Measurements from ENCODE around the gene SAMD5.

SAMD5 gene

GRCh38 chr6:147614501-147614900 is 106.0 kb downstream of the SAMD5 start:
- TF ChIP-seq CTCF (IDR thresholded peaks at IDR 0.05), result no peak

GRCh38 chr6:147615659-147616456 is 107.4 kb downstream of the SAMD5 start:
- no peak overlapping the region for H3K27ac ChIP-seq
- H3K9me3 ChIP-seq, result no peaks in the 10 kb centered on the region
- no peak overlapping the region for H3K4me3 ChIP-seq
- H3K4me1 ChIP-seq, result no peaks in the 10 kb centered on the region
- no peak for TF ChIP-seq CTCF (IDR thresholded peaks at IDR 0.05)
- no peaks in the 10 kb centered on the region for H3K27me3 ChIP-seq
- intact Hi-C loops (cut with DNase I; ENCODE audit: low total_unique reads), result no loop called here
- H3K36me3 ChIP-seq, result no peaks in the 10 kb centered on the region
- DNase-seq, result no peak

More at GRCh38 chr6:147614501-147614900, 106.0 kb downstream of the SAMD5 start:
- H3K36me3 ChIP-seq, result no peaks in the 10 kb centered on the region
- no peaks in the 10 kb centered on the region for H3K4me1 ChIP-seq
- intact Hi-C loops (cut with DNase I; ENCODE audit: low total_unique reads), result no loop called here
- DNase-seq, result no peak
- H3K27me3 ChIP-seq, result no peaks in the 10 kb centered on the region
- H3K27ac ChIP-seq, result no peak overlapping the region
- no peak overlapping the region for H3K4me3 ChIP-seq
- no peaks in the 10 kb centered on the region for H3K9me3 ChIP-seq

- Histone ChIP-seq H3K4me3 (no peak overlapping the region), H3K27ac (no peak overlapping the region), H3K36me3 (no peaks in the 10 kb centered on the region), H3K9me3 (no peaks in the 10 kb centered on the region), H3K27me3 (no peaks in the 10 kb centered on the region), H3K4me1 (no peaks in the 10 kb centered on the region)
- TF ChIP-seq CTCF (IDR thresholded peaks at IDR 0.05), result no peak
- intact Hi-C loops (cut with DNase I; ENCODE audit: low total_unique reads), result no loop called here
- no peak for DNase-seq
Observed at GRCh38 chr6:147617366-147617765, 108.9 kb downstream of the SAMD5 start.

GRCh38 chr6:147618457-147618856 is 110.0 kb downstream of the SAMD5 start:
- H3K36me3 ChIP-seq, result no peaks in the 10 kb centered on the region
- intact Hi-C loops (cut with DNase I; ENCODE audit: low total_unique reads), result no loop called here
- H3K27ac ChIP-seq, result no peak overlapping the region
- no peak for TF ChIP-seq CTCF (IDR thresholded peaks at IDR 0.05)
- no peaks in the 10 kb centered on the region for H3K9me3 ChIP-seq
- no peaks in the 10 kb centered on the region for H3K27me3 ChIP-seq
- no peak overlapping the region for H3K4me3 ChIP-seq
- DNase-seq, result no peak
- no peaks in the 10 kb centered on the region for H3K4me1 ChIP-seq

- no peak for TF ChIP-seq CTCF (IDR thresholded peaks at IDR 0.05)
- intact Hi-C loops (cut with DNase I; ENCODE audit: low total_unique reads), result no loop called here
- DNase-seq, result no peak
Observed at GRCh38 chr6:147618927-147619326, 110.4 kb downstream of the SAMD5 start.

More at GRCh38 chr6:147618927-147619326, 110.4 kb downstream of the SAMD5 start:
- H3K4me1 ChIP-seq, result no peaks in the 10 kb centered on the region
- no peak overlapping the region for H3K4me3 ChIP-seq
- H3K9me3 ChIP-seq, result no peaks in the 10 kb centered on the region
- no peaks in the 10 kb centered on the region for H3K36me3 ChIP-seq
- no peaks in the 10 kb centered on the region for H3K27me3 ChIP-seq
- no peak overlapping the region for H3K27ac ChIP-seq

All from tibial artery (tissue), 4 donors.